SHP77 treated with DMSO at 0.1 percent for 48 hours (cell line): Measurements from ENCODE around the gene WFDC8.

Experiments used
- DNase-seq: peaks from one replicate; lab custom pipeline; 2025; lab: John Stamatoyannopoulos, UW

WFDC8 gene

DNA sequence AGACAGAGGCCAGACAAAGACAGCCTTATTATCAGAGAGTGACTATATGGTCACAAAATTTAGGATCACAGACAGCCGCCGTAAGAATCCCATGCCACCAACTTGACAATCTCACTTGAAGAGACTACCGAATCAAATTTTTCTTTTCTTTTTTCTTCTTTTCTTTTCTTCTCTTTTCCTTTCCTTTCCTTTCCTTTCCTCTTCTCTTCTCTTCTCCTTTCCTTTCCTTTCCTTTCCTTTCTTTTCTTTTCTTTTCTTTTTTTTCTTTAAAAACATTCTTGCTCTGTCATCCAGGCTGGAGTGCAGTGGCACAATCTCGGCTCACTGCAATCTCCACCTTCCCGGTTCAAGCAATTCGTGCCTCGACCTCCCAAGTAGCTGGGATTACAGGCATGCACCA, 30.7 kb downstream of the WFDC8 start:
- no peak for DNase-seq

DNA sequence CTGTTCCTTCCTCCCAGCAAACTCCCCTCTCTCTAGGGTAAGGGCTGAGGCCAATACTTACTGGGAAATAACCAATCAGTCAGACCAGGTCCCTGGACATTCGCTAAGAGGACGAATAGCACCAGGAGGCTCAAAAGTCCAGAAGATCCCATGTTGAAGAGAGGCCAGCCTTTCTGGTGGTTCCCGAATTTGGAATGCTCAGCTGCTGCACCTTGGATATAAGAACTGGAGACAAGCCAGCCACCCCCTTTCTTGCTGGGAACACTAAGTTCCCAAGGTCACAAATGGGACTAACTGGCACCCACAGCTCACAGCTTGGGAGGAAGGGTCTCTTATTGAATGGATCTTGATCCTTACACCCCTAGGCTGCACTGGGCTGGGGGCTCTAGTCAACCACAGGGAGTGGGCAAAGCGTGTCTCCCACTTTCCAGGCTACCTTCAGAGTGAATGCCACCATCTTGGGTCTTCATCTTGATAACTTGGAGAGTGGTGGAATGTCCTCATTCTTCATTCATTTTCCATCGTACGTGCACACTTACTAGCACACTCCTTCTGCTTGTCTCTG, 31.8 kb downstream of the WFDC8 start, which contains the start of gene EPPIN:
EPPIN (minus strand) TSS at position 196 of the 565 bp plus-strand sequence; CDS start at position 152, 44 bp downstream.
- DNase-seq, result no peak

DNA sequence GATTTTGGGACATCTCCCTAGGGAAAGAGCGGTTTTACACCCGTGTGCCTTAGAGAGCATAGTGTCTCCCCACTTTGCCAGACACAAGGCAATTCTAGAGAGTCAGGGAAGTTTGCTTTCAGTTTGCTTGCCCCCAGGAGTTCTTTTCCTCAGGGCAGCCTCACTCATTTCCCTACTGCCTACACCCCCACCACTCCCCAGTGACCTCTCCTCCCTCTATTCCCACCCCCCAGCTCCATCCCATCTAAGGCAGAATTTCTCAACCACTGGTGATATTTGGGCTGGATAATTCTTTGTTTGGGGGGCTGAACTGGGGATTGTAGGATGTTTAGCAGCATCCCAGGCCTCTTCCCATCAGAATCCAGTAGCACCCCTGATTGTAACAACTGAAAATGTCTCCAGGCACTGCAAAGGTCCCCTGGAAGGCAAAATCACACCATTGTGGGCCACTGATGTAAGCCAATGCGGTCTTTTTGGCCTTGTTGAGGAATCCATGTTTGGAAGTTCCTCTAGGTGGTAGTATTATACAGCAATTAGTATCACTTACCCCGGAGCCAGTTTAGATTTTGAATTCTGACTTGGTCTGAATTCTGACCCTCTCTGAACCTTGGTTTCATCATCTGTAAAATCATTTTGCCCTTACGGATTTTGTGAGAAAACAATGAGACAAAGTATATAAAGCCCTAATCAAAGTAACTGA, 33.2 kb downstream of the WFDC8 start:
- no peak for DNase-seq

DNA sequence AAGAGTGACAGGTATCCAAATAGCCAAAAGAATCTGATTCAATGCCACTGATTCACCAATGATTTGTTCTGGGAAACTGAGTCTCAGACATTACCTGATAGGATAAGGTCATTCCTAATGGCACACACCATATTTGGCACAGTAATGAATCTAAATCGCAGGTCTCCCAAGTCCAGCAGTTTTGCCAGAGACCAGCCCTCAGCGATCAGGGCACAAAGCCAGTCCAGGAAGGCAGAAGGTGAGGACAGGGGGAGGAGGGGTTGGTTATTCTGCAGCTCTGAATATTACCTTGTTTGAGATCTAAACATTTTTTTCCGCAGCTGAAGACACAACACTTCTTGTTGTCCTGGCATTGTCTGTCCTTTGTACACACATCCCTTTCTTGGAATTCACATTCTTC, 33.7 kb downstream of the WFDC8 start:
- no peak for DNase-seq

DNA sequence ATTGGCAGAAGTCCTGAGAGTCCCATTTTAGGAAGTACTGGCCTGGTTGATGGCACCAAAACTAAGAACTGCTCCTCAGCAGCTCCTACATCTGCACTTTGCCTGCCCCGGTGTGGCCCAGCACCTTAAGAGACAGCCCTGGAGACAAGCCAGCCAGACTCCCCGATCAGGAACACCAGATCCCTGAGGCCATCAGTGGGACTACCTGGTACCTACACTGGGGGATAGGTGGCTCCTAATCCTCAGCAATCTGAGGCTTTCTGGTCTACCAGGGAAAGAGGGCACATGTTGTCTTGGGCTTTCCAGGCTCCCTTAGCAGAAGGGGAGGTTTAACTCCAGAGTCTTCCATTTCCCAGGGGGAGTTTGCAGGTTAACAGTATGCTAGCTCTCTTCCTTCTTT, 39.7 kb downstream of the WFDC8 start, which contains the start of gene WFDC6:
WFDC6 (minus strand) TSS at position 101 of the 400 bp plus-strand sequence; CDS start at position 26, 75 bp downstream.
- DNase-seq, result no peak

DNA sequence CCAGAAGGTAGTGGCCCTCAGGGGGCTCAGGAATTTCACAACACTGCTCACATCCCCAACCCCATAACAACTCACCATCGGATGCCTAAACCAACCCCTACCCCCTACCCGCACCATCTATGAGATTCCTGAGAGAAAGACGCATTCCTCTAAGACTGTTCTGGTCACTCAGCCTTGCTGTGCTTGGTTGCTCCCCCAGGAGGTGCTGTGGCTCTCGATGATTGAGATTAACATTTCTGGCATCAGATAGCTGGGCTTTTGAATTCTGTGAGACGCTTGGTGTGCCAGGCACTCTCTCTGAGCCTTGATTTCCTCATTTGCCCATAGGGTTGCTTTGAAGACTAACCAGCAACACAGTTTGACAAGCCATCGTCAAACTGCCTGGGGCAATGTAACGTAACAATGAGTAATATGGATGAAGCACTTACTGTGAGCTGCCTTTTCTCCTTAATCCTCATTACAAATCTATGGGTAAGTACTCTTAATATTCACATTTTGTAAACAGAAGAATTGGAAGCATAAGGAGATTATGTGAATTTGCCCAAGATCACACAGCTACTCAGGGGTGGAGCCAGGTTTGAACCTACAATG, 40.8 kb downstream of the WFDC8 start:
- no peak for DNase-seq

DNA sequence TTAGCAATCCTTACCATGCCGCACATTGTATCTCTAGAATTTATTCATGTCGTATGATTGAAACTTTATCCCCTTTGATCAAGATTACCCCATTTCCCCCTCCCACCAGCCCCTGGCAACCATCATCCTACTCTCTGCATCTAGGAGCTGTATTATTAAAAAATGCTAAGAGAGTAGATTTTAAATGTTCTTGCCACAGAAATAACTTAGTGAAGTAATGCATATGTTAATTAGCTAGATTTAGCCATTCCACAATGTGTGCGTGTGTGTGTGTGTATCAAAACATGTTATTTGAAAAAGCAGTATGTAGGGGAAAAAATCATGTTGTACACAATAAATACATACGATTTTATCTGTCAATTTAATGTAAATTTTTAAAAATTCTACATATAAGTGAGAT, 51.8 kb downstream of the WFDC8 start:
- no peak for DNase-seq

DNA sequence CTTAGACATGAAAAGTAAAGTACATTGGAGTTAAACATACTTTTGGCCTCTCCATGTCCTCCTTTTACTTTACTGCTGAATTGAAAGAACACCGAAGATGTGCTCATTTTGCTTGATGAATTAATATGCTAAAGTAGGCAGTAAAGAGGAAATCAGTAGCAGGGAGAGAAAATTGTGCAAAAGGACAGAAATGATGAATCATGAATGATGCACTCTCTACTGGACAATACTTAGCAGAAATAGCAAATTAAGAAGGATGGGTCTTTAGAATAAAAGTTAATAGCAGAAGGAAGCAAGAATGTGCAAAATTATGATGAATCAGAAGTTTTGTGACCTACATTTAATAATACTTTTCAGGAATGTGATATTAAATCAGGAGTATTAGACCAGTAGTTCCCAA, 55.3 kb downstream of the WFDC8 start:
- no peak for DNase-seq

DNA sequence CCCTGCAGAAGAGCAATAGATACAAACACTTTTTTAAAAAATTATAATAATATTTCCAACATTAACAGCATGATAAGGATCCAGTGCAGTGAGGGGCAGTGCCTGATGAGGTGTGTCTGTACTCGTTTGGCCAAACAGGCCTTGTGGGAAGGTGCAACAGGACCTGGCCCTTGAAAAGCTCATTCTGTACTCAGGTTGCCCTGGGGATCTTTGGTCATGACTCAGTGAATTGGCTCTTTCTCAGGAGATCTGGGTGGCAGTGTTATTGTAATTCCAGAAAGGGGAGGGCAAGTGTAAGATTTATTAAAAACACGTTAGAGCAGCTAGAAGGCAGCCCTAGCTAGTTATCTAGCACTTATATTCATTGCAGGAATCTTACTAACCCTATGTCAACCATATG, 60.8 kb downstream of the WFDC8 start:
- DNase-seq, result no peak

DNA sequence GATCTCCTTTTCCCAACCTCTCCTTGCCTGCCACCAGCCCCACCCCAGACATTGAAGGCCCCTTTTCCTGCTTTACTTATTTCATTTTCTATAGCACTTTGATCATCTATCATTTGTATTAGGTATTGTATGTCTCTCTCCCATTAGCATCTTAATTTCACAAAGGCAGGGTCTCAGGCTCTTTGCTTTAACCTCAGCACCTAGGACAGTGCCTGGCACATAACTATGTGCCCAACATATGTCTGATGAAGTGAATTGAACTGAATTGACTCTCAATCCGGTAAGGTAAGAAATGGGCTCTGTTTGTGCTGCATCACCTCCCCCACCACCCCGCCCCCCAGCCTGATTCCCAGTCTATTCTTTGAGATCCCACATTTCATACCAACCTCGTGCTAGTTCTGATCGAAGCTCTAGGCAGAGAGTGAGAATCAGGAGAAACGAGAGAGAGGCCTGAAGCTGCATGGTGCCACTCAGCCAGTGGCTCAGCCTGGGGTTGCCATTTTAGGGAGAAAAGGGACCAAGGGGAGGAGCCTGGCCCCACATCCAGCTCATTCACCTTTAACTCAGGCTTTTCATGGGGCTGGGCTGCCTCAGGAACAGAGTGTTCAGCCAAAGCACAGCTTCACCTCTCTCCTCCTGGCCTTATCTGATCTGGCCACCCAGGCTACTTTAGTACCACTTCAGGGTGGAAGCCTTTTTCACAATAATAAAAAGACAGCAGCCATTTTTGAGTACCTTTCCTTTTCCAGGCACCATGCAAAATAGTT, 63.8 kb downstream of the WFDC8 start, which contains the start of gene SPINT3:
SPINT3 (minus strand) TSS at position 476 of the 767 bp plus-strand sequence; CDS start at position 462, 14 bp downstream.
- no peak for DNase-seq

DNA sequence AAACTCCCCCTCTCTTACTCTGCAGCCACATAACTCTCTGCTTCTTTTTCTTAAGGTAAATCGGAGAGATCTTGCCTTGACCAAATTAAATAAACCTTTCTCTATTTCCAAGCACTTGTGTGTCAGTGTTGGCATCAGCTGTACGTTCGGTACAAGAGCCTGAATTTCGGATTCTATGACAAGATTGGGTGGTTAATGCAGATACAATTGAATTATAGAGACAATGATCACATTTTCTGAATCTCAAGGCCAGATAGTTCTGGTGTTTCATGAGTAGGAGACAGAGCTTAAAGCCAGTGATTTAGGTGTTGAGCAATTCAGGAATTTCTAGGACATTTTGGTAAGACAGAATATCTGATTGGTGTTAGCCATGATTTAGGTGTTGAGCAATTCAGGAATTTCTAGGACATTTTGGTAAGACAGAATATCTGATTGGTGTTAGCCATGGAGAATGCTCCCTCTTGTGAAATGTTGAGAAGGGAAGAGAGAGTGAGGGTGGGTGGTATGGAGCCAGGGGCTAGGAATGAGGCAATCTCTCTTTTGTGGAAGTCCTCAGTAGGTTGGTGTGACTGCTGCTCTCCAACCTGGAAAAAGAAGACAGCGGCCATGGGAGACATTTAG, 68.7 kb downstream of the WFDC8 start:
- no peak for DNase-seq

DNA sequence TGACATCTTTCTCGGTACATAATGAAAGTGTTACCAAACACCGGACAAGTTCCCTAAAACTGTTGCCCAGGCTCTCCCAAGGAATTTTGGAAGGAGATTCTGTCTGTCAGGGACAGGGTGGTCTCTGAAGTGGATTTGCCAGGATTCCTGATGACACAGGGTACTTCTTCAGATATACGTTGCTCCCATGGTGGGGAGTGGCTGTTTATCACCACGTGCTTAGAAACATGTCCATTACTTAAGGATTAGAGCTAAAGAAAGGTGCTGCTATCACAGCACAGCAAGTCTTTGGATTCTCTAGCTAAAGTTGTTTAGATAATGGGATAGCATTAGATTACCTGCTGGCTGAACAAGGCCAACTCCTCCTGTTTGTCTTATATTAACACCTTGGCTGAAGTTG, 70.0 kb downstream of the WFDC8 start:
- no peak for DNase-seq

DNA sequence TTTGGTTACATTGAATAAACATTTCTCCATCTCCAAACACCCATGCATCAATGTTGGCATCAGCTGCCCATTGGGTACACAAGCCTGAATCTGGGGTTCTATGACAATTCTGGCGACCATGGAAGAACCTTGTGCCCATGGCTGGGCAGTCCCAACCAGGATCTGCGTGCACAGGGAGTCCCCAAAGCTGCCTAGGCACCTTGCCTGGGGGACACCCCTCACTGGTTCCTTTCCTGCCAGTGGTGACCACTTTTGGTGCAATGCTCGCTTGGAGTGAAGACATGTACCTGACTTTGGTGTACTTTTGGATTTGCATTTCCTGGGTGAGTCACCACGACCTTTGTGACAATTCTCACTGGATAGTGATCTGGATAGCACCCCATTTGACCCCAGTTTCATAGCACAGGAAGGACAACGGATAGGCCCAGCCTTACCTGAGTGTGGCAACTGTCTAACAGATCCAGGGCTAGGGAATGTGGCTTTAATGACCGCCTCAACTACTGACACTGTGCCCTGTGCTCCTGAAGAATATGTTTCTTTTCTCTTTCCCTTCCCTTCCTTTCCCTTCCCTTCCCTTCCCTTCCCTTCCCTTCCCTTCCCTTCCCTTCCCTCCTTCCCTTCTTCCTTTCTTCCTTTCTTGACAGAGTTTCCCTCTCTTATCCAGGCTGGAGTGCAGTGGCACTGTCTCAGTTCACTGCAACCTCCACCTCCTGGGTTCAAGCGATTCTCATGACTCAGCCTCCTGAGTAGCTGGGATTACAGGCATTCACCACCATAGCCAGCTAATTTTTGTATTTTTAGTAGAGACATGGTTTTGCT, 70.8 kb downstream of the WFDC8 start:
- DNase-seq, result no peak

DNA sequence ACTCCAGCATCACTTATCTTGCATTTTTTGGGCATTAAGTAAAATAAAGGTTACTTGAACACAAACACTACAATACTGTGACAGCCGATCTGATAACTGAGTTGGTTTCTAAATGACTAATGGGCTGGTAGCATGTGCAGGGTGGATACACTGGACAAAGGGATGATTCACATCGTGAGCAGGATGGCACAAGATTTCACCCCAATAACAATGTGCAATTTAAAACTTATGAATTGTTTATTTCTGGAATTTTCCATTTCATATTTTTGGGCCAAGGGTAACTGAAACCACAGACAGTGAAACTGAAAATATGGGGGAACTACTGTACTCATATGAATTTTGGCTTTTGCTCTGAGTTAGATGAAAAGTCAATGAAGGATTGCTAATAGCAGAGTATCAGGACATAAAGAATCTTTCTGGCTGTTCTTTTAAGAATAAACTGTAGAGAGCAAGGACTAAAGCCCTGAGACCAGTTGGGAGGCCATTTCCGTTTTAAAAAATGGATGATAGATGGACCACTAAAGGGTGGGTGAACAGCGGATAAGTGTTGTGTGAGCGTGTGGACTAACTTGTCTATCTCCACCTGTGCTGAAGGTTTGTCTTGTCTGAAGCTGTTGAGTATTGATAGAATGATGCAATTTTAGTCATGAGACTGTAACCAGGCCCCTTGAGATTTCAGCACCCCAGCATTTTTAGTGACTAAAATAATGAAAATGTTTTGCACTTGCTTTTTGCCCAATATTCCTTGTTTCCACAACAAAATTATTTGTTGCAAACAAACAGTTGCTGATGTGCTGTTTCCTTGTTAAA, 71.9 kb downstream of the WFDC8 start:
- no peak for DNase-seq

DNA sequence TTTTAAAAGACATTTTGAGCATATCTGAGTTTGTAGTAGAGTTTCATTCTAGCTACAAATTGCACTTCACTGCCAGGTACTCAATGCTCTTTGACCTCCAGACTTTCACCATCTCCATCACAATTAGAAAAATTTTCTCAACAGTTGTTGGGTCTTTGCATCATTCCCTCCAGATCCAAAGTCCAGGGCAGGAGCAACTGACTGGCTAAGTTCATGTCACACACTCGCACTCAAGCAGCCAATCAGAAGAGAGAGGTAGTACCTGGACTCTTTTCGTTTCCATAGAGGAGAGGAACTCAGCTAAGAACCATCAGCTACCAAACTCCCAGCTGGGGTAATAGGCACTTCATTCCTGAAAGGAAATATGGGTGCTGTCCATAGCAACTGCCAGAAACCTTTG, 72.7 kb downstream of the WFDC8 start:
- DNase-seq, result no peak

DNA sequence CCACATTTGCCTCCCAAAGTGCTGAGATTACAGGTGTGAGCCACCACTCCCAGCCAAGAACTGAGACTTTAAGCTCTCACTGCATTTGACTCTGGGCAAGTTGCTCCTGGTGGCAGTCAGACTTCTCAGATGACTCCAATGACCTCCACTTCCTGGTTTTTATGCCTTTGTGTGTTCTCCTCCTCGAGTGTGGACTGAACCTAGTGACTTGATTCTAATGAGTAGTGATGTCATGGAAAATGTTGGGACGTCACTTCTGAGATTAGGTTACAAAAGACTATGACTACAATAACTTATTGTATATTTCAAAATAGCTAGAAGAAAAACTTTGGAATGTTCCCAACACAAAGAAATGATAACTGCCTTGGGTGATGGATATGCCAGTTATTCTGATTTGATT, 75.7 kb downstream of the WFDC8 start:
- DNase-seq, result no peak

DNA sequence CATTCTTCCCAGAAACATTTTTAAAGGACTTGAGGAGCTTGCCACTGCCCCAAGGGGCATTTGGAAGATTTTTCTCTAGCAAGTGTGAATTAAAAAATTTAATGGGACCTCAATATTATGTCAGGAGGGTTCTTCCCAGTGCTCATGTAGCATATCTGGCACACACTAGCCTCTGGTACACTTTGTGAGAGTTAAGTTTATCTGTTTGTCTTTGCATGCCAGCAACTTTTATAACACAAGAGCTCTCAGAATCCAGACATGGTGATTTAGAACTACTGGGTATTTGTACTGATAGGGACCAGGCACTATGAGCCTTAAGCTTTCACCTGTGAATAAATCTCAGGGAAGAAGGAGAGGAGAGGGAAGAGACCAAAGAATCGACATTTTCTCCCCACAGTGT, 76.5 kb downstream of the WFDC8 start:
- no peak for DNase-seq
